Muscle of leg (tissue), 11 donors: ENCODE results near the gene SATB2. TPM values are rescaled to one million over a fixed set of nuclear protein-coding genes. Genes with fewer than 3 reads are reported as not detected.

Experiments
- DNase-seq: peaks from one replicate; pipeline ENCODE4 v3.0.0; 2013
- H3K27ac ChIP-seq: one replicate; pipeline ENCODE4 v1.5.1; 2013; ENCODE audit warnings: mild to moderate bottlenecking, low read length, control low read depth
- H3K27me3 ChIP-seq: one replicate; pipeline ENCODE4 v1.6.1; 2013; ENCODE audit warnings: low read length; ENCODE audit not compliant: control insufficient read depth, insufficient read depth
- H3K36me3 ChIP-seq: one replicate; pipeline ENCODE4 v1.6.1; 2013; ENCODE audit warnings: low read length; ENCODE audit not compliant: control insufficient read depth, insufficient read depth
- H3K4me1 ChIP-seq: one replicate; pipeline ENCODE4 v1.6.1; 2013; ENCODE audit warnings: low read length; ENCODE audit not compliant: control insufficient read depth, insufficient read depth
- H3K4me3 ChIP-seq: one replicate; pipeline ENCODE4 v1.5.1; 2013; ENCODE audit warnings: low read length, control low read depth
- H3K9me3 ChIP-seq: replicated peaks from 2 replicates; pipeline ENCODE4 v1.6.1; 2013; ENCODE audit warnings: low read depth, low read length; ENCODE audit not compliant: control insufficient read depth
- WGBS: methylation state at CpG from one replicate; pipeline ENCODE4 v1.1.5; 2013; ENCODE audit warnings: missing lambda C conversion rate; ENCODE audit not compliant: insufficient coverage; 5-methylcytosine and 5-hydroxymethylcytosine counted together
- polyA plus RNA-seq, 8 donors: library from polyadenylated mRNA; unstranded; fragments of 120-200 nt; gene quantifications; one replicate each; pipeline versions ENCODE4 v1.2.1 to v1.2.3, GENCODE V29; 2013; ENCODE audit warnings: inconsistent platforms in 1 of 8, low replicate concordance in 1 of 8; ENCODE audit not compliant: insufficient read length in 8 of 8, insufficient read depth in 1 of 8
- total RNA-seq: library from RNA; stranded (reverse); fragments of 120-200 nt; gene quantifications from one replicate; pipeline ENCODE4 v1.2.4, GENCODE V29; 2013

Gene SATB2
- total and polyA plus RNA-seq, 9 donors, result 1.2 to 4.2 (median 2.8) TPM

DNA sequence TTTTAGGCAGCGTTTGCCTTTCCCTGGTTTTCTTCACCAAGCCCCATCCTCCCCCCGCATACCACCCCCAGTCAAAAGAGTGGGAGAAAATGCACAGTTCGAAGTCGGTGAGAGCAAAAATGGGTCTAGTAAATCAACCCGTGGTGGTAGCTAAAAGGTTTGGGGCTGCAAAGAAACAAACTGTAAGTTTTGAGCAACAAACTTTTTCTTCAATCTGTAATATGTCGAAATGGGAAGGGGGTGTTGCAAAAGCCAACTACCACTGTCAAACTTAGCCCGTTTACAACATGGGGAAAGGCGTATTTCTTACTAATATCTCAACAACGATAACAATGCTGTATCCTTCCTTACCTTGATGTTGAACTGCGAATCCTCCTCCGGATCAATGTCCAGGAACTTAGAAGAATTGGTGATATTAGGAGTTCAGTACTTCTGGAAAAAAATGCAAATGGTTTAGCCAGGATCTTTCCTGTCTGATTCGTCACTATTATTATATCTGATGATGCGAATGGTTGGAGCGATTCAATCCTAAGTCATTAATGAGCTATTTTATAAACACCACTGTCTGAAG lies 2.4 kb upstream of the SATB2 start:
- H3K4me1 ChIP-seq, result peaks cover 65% of the 10 kb centered on the region
- peaks cover 84% of the 10 kb centered on the region for H3K27me3 ChIP-seq
- WGBS, result 0% methylated on average over 1 of the region's 14 CpGs
- H3K4me3 ChIP-seq, result peak overlapping the region; percentile 74
- no peaks in the 10 kb centered on the region for H3K36me3 ChIP-seq
- DNase-seq, result no peak
- H3K27ac ChIP-seq, result no peak overlapping the region
- no peaks in the 10 kb centered on the region for H3K9me3 ChIP-seq

DNA sequence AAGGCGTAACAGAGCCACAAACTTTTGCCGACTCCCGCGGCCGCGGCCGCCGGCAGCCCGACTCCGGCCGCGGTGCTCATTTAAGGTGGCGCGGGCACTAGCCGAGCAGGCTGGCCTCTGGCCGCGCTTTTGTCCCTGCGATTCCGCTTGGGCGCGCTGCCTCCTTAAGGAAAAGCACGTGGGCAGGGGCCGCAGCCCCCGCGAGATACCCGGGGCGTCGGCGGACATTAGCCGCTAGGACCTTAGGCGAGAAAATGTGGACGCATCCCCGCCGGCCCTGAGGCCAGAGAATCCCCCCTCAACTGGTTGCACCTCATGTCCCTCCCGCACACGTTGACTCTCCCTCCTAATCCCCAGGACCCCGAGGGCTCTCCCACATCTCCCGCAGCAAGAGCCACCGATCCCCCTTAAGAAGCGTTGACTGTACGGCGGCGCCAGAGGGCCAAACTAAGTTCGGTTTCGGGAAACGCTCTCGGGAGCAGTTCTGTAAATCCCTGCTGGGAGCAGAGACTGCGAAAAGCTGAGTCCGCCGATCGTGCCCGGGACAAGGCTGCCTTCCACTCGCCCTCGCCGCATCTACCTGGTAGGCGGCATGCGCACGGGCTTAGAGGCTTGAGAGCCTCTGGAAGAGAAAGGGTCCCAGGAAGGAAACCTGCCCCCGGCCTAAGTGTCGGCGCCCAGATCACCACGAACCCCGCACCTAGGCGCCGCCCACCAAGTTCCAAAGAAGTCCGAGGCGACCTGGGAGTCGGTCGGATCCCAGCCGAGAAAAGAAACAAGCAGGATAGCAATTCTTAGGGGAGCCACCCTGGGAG lies 1.8 kb upstream of the SATB2 start:
- Histone ChIP-seq H3K27me3 (peaks cover 79% of the 10 kb centered on the region), H3K4me1 (peaks cover 61% of the 10 kb centered on the region), H3K4me3 (peak overlapping the region; percentile 74), H3K36me3 (no peaks in the 10 kb centered on the region), H3K9me3 (no peaks in the 10 kb centered on the region), H3K27ac (peak overlapping the region; percentile 62)
- DNase-seq, result peak; percentile 97
- under 1% methylated on average over 66 of the region's 70 CpGs for WGBS

- no peak for DNase-seq
- H3K9me3 ChIP-seq, result no peaks in the 10 kb centered on the region
- H3K36me3 ChIP-seq, result no peaks in the 10 kb centered on the region
- under 1% methylated on average over 50 of the region's 56 CpGs for WGBS
- peak overlapping the region; percentile 62 for H3K27ac ChIP-seq
- H3K4me1 ChIP-seq, result peaks cover 54% of the 10 kb centered on the region
- peaks cover 76% of the 10 kb centered on the region for H3K27me3 ChIP-seq
- H3K4me3 ChIP-seq, result peak overlapping the region; percentile 74
Observed at GRCh38 chr2:199458806-199459285, 1.1 kb upstream of the SATB2 start.

GRCh38 chr2:199458009-199458805 lies 468 bp upstream of the SATB2 start:
- H3K4me3 ChIP-seq, result peak overlapping the region; percentile 74
- H3K27ac ChIP-seq, result no peak overlapping the region
- H3K9me3 ChIP-seq, result no peaks in the 10 kb centered on the region
- peaks cover 48% of the 10 kb centered on the region for H3K4me1 ChIP-seq
- H3K36me3 ChIP-seq, result no peaks in the 10 kb centered on the region
- peaks cover 70% of the 10 kb centered on the region for H3K27me3 ChIP-seq
- 0% methylated on average over 38 of the region's 75 CpGs for WGBS
- DNase-seq, result no peak

DNA sequence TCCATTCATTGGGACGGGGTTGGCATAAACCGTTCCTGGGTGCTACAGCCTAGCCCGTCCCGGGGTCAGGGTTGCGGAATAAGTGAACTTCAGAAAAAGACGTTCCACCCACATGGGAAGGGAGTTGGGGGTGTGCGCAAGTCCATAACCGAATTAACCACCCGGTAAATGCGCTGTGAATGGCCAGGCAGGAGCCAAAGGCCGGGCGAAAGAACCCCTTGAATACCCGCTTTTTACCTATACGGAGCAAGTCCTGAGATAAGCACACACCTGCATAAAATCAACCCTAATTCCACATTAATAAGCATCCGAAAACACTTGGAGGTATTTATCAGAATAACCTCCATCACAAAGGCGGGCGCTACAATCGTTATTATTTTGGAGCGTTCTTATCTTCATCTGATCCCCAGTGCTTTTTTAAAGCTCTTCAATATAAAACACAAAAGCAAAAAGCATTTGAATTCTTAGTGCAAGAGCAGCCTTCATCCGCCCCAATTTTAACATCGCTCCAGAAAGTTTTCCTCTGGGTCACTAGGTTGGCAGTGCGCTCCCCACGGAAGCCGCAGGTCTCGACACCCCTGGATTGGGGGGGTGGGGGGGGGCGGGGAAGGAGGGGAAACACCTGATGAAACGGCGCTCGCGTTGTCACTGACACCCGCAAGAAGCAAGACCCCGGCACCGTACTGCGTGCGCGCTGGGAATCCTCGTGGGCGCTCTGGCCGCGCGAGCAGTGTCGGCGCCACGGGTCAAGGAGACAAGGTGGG lies 1.2 kb downstream of the SATB2 start:
- Histone ChIP-seq H3K27ac (no peak overlapping the region), H3K4me3 (peak overlapping the region; percentile 39), H3K4me1 (peaks cover 33% of the 10 kb centered on the region), H3K9me3 (no peaks in the 10 kb centered on the region), H3K36me3 (no peaks in the 10 kb centered on the region), H3K27me3 (peaks cover 55% of the 10 kb centered on the region)
- DNase-seq, result no peak
- under 1% methylated on average over 31 of the region's 44 CpGs for WGBS

- H3K4me1 ChIP-seq, result peaks cover 33% of the 10 kb centered on the region
- peak overlapping the region; percentile 13 for H3K4me3 ChIP-seq
- no peaks in the 10 kb centered on the region for H3K9me3 ChIP-seq
- 3% methylated on average over 44 of the region's 55 CpGs for WGBS
- no peak overlapping the region for H3K27ac ChIP-seq
- no peaks in the 10 kb centered on the region for H3K36me3 ChIP-seq
- H3K27me3 ChIP-seq, result peaks cover 53% of the 10 kb centered on the region
- no peak for DNase-seq
Observed at GRCh38 chr2:199455545-199456382, 2.0 kb downstream of the SATB2 start.

- H3K36me3 ChIP-seq, result no peaks in the 10 kb centered on the region
- H3K4me1 ChIP-seq, result peaks cover 31% of the 10 kb centered on the region
- peaks cover 48% of the 10 kb centered on the region for H3K27me3 ChIP-seq
- 66% methylated on average over 6 of the region's 7 CpGs for WGBS
- DNase-seq, result no peak
- H3K9me3 ChIP-seq, result no peaks in the 10 kb centered on the region
- H3K4me3 ChIP-seq, result no peak overlapping the region
- H3K27ac ChIP-seq, result no peak overlapping the region
Observed at GRCh38 chr2:199455210-199455544, 2.6 kb downstream of the SATB2 start.

DNA sequence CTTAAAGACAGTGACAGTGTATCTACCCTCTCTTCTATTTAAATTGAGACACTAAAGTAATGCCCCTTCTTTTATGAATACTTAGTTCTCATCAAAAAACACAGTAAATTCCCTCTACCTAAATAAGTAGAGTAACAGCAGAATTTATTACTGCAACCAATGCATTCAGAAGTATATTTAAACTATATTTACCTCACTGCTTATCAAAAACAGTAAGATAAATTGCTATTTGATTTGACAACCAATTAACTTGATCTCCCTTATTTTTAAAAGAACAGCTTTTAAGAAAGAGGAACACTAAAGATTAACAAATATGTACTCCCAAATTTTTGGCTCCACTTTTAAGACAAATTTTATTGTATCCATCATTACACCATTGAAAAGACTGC lies 4.8 kb downstream of the SATB2 start:
- DNase-seq, result no peak
- H3K27me3 ChIP-seq, result peaks cover 36% of the 10 kb centered on the region
- H3K27ac ChIP-seq, result no peak overlapping the region
- H3K4me3 ChIP-seq, result no peak overlapping the region
- H3K4me1 ChIP-seq, result peaks cover 25% of the 10 kb centered on the region
- no peaks in the 10 kb centered on the region for H3K36me3 ChIP-seq
- no peaks in the 10 kb centered on the region for H3K9me3 ChIP-seq

- H3K27ac ChIP-seq, result no peak overlapping the region
- H3K36me3 ChIP-seq, result no peaks in the 10 kb centered on the region
- peaks cover 31% of the 10 kb centered on the region for H3K27me3 ChIP-seq
- WGBS, result no CpG with 5 or more reads among the region's 2 CpGs
- no peak overlapping the region for H3K4me3 ChIP-seq
- no peak for DNase-seq
- H3K9me3 ChIP-seq, result no peaks in the 10 kb centered on the region
- H3K4me1 ChIP-seq, result peaks cover 20% of the 10 kb centered on the region
Observed at GRCh38 chr2:199452260-199452990, 5.3 kb downstream of the SATB2 start.
